Calu3 (cell line): ENCODE data around the gene IL25. TPM values are rescaled to one million over a fixed set of nuclear protein-coding genes. Genes with fewer than 3 reads are reported as not detected.

ENCODE experiments used
- BruUV-seq: library from RNA; stranded (reverse); fragments of 400-500 nt; replicated peaks from 2 replicates; lab custom pipeline; 2021; lab: Mats Ljungman, UMichigan
- CTCF ChIA-PET: fragments of 300-600 bp; sonication (Branson Sonifier 250); formaldehyde crosslinking; loops from one replicate; lab custom pipeline; 2022; ENCODE audit warnings: antibody characterized with exemption; lab: Charles Lee
- DNase-seq: peaks from one replicate; pipeline ENCODE4 v3.0.0; 2022
- H3K27ac Mint-ChIP-seq: one replicate; pipeline ENCODE4 v1.8.0; 2022; ENCODE audit warnings: mixed read lengths; ENCODE audit not compliant: unreplicated experiment
- H3K27me3 Mint-ChIP-seq: one replicate; pipeline ENCODE4 v1.8.0; 2022; ENCODE audit warnings: mixed read lengths; ENCODE audit not compliant: unreplicated experiment
- H3K36me3 Mint-ChIP-seq: one replicate; pipeline ENCODE4 v1.8.0; 2022; ENCODE audit warnings: mild to moderate bottlenecking, moderate library complexity, mixed read lengths; ENCODE audit not compliant: insufficient read depth, unreplicated experiment
- H3K4me1 Mint-ChIP-seq: one replicate; pipeline ENCODE4 v1.8.0; 2022; ENCODE audit warnings: mild to moderate bottlenecking, low read depth, mixed read lengths; ENCODE audit not compliant: unreplicated experiment
- H3K4me3 Mint-ChIP-seq: one replicate; pipeline ENCODE4 v1.8.0; 2022; ENCODE audit warnings: mild to moderate bottlenecking, low read depth, moderate library complexity, mixed read lengths; ENCODE audit not compliant: unreplicated experiment
- H3K9me3 Mint-ChIP-seq: one replicate; pipeline ENCODE4 v1.8.0; 2022; ENCODE audit warnings: low read depth, mixed read lengths; ENCODE audit not compliant: unreplicated experiment
- CTCF ChIP-seq: fragments of 200-600 bp; IDR thresholded peaks from one replicate; pipeline ENCODE4 v1.8.0; 2022; ENCODE audit warnings: antibody characterized with exemption; ENCODE audit not compliant: unreplicated experiment
- intact Hi-C: fragments of 100-400 bp; cut with micrococcal nuclease; formaldehyde crosslinking; loops from one replicate; pipeline ENCODE4 v1.10.0; 2022; ENCODE audit not compliant: unreplicated experiment
- total RNA-seq: library from RNA; stranded (reverse); gene quantifications from 2 replicates; pipeline ENCODE4 v1.2.3, GENCODE V29; 2022

The IL25 gene
- total RNA-seq, 1 experiment from 2014 or later = not detected

GRCh38 chr14:23326491-23327332 lies 45.9 kb upstream of the IL25 start:
- no TSS peak for BruUV-seq
- H3K9me3 Mint-ChIP-seq = no peaks in the 10 kb centered on the region
- no peak for DNase-seq
- peaks cover 20% of the 10 kb centered on the region for H3K4me1 Mint-ChIP-seq
- intact Hi-C loops = loop anchor here (5.0 to 10.0 kb wide), 2 partner anchors 131 to 228 kb away; partner anchors contain the start of genes THTPA and ZFHX2
- H3K36me3 Mint-ChIP-seq = peaks cover 51% of the 10 kb centered on the region
- no peak overlapping the region for H3K4me3 Mint-ChIP-seq
- CTCF ChIA-PET = interaction anchor here (1.0 kb wide), 1 partner anchor 54 kb away, joined by 4 read pairs; no protein-coding TSS in a partner anchor
- peak overlapping the region; percentile 25 for H3K27ac Mint-ChIP-seq
- no peak for TF ChIP-seq CTCF
- no peaks in the 10 kb centered on the region for H3K27me3 Mint-ChIP-seq

GRCh38 chr14:23327947-23328744 lies 44.5 kb upstream of the IL25 start:
- peak; percentile 72 for TF ChIP-seq CTCF
- DNase-seq = peak; percentile 65
- H3K4me1 Mint-ChIP-seq = peaks cover 12% of the 10 kb centered on the region
- peaks cover 37% of the 10 kb centered on the region for H3K36me3 Mint-ChIP-seq
- no peak overlapping the region for H3K27ac Mint-ChIP-seq
- BruUV-seq = no TSS peak
- intact Hi-C loops = loop anchor here (1.0 to 10.0 kb wide), 3 partner anchors 52 to 227 kb away; partner anchors contain the start of genes THTPA and ZFHX2
- H3K27me3 Mint-ChIP-seq = no peaks in the 10 kb centered on the region
- no peak overlapping the region for H3K4me3 Mint-ChIP-seq
- CTCF ChIA-PET = no interaction called here
- no peaks in the 10 kb centered on the region for H3K9me3 Mint-ChIP-seq

GRCh38 chr14:23335623-23336022 lies 37.0 kb upstream of the IL25 start:
- H3K27me3 Mint-ChIP-seq = peaks cover 15% of the 10 kb centered on the region
- no peak overlapping the region for H3K4me3 Mint-ChIP-seq
- no peak for TF ChIP-seq CTCF
- no peaks in the 10 kb centered on the region for H3K36me3 Mint-ChIP-seq
- DNase-seq = no peak
- no TSS peak for BruUV-seq
- no peaks in the 10 kb centered on the region for H3K4me1 Mint-ChIP-seq
- CTCF ChIA-PET = no interaction called here
- H3K9me3 Mint-ChIP-seq = no peaks in the 10 kb centered on the region
- intact Hi-C loops = no loop called here
- H3K27ac Mint-ChIP-seq = no peak overlapping the region

- H3K4me3 Mint-ChIP-seq = no peak overlapping the region
- no peak for DNase-seq
- intact Hi-C loops = no loop called here
- no peaks in the 10 kb centered on the region for H3K4me1 Mint-ChIP-seq
- peaks cover 36% of the 10 kb centered on the region for H3K27me3 Mint-ChIP-seq
- no peaks in the 10 kb centered on the region for H3K36me3 Mint-ChIP-seq
- BruUV-seq = no TSS peak
- TF ChIP-seq CTCF = no peak
- no peak overlapping the region for H3K27ac Mint-ChIP-seq
- H3K9me3 Mint-ChIP-seq = no peaks in the 10 kb centered on the region
- CTCF ChIA-PET = no interaction called here
These were observed 32.9 kb upstream of the IL25 start for GRCh38 chr14:23339506-23340268.
